Stomach (tissue), 9 donors: ENCODE data around the gene ITPKB. TPM values are rescaled to one million over a fixed set of nuclear protein-coding genes. Genes with fewer than 3 reads are reported as not detected.

Source experiments
- DNase-seq, 2 donors: peaks; one replicate each; pipeline versions ENCODE4 v3.0.0 to v3.0.0-alpha.2; 2013 to 2019
- H3K27ac ChIP-seq, 5 donors: fragments of 200-600 bp in 4 of 5; sonication (generic) in 4 of 5; one replicate each; pipeline ENCODE4 v1.5.1; 2013 to 2019; ENCODE audit warnings: mild to moderate bottlenecking in 1 of 5, moderate library complexity in 1 of 5
- H3K27me3 ChIP-seq, 3 donors: fragments of 200-600 bp; sonication (generic); one replicate each; pipeline ENCODE4 v1.5.1; 2017 to 2019; ENCODE audit warnings: mixed run types in 1 of 3
- H3K36me3 ChIP-seq, 4 donors: fragments of 200-600 bp; sonication (generic); 1 replicate in 3 of 4; 2 replicates in 1 of 4; pipeline ENCODE4 v1.5.1; 2016 to 2019
- H3K4me1 ChIP-seq, 4 donors: fragments of 200-600 bp; sonication (generic); one replicate each; pipeline ENCODE4 v1.5.1; 2016 to 2019
- H3K4me3 ChIP-seq, 4 donors: fragments of 200-600 bp; sonication (generic) in 3 of 4; one replicate each; pipeline ENCODE4 v1.5.1; 2016 to 2019; ENCODE audit warnings: mild to moderate bottlenecking in 1 of 4
- H3K9me3 ChIP-seq, 4 donors: fragments of 200-600 bp; sonication (generic); one replicate each; pipeline ENCODE4 v1.5.1; 2016 to 2019
- EP300 ChIP-seq: sonication (generic); formaldehyde crosslinking; IDR thresholded peaks from one replicate; pipeline ENCODE4 v1.6.1; 2017; ENCODE audit warnings: antibody characterized with exemption
- POLR2A ChIP-seq, 4 donors: fragments of 450-650 bp; IDR thresholded peaks; one replicate each; pipeline ENCODE4 v1.6.1; 2016; ENCODE audit warnings: antibody characterized with exemption in 4 of 4, control low read depth in 2 of 4, mild to moderate bottlenecking in 1 of 4, moderate library complexity in 1 of 4
- POLR2AphosphoS5 ChIP-seq, 3 donors: sonication (generic); formaldehyde crosslinking; IDR thresholded peaks; one replicate each; pipeline ENCODE4 v1.6.1; 2016; ENCODE audit warnings: antibody characterized with exemption in 3 of 3
- WGBS, 5 donors: extraction: QIAGEN DNeasy Blood & Tissue Kit in 3 of 5; methylation state at CpG; one replicate each; pipeline versions ENCODE4 v1.1.5 to v1.1.7; 2013 to 2018; 5-methylcytosine and 5-hydroxymethylcytosine counted together
- intact Hi-C: fragments of 100-400 bp; cut with DNase I; formaldehyde crosslinking; loops from one replicate; pipeline ENCODE4 v1.15.1; 2023; ENCODE audit warnings: low total_unique reads
- polyA plus RNA-seq, 3 donors: library from polyadenylated mRNA; stranded (reverse); fragments of 200-250 nt; gene quantifications; one replicate each; pipeline ENCODE4 v1.2.3, GENCODE V29; 2013
- total RNA-seq, 5 donors: library from RNA; depleted of rRNA; stranded (reverse); fragments of >200 nt; gene quantifications; one replicate each; pipeline versions ENCODE4 v1.1.0 to v1.2.3, GENCODE V29; 2014 to 2016
- TF ChIP-seq, protein P1 (sequence below), 7 experiments: fragments of 450-650 bp in 4 of 7; fragments of 200-600 bp in 3 of 7; sonication (generic) in 3 of 7; IDR thresholded peaks; one replicate each; pipeline ENCODE4 v1.5.1; 2016 to 2019; ENCODE audit warnings: antibody characterized with exemption in 7 of 7, control low read depth in 2 of 7, mild to moderate bottlenecking in 1 of 7
- donor health status: healthy with polysubstance abuse.
- donor health status: Bipolar disorder and iron deficiency.
- donor health status: healthy.

The ITPKB gene
- total and polyA plus RNA-seq, 8 donors: 3.8 to 38.8 (median 19.1) TPM

- peak overlapping the region in 1 of 5 donors; percentile 38 for H3K27ac ChIP-seq
Measured at GRCh38 chr1:226662642-226663326, 76.3 kb downstream of the ITPKB start.

GRCh38 chr1:226661965-226662364 is 77.1 kb downstream of the ITPKB start:
- H3K36me3 ChIP-seq: no peaks in the 10 kb centered on the region
- no peaks in the 10 kb centered on the region for H3K27me3 ChIP-seq
- no peak overlapping the region for H3K4me3 ChIP-seq
- peak in 1 of 2 donors; percentile 59 for DNase-seq
- peaks cover 0 to 100% (median 85%) of the 10 kb centered on the region in 4 donors for H3K4me1 ChIP-seq
- TF ChIP-seq POLR2AphosphoS5 (IDR thresholded peaks at IDR 0.05) (no peak), POLR2A (IDR thresholded peaks at IDR 0.05) (no peak), EP300 (no peak)
- TF ChIP-seq, protein P1, sequence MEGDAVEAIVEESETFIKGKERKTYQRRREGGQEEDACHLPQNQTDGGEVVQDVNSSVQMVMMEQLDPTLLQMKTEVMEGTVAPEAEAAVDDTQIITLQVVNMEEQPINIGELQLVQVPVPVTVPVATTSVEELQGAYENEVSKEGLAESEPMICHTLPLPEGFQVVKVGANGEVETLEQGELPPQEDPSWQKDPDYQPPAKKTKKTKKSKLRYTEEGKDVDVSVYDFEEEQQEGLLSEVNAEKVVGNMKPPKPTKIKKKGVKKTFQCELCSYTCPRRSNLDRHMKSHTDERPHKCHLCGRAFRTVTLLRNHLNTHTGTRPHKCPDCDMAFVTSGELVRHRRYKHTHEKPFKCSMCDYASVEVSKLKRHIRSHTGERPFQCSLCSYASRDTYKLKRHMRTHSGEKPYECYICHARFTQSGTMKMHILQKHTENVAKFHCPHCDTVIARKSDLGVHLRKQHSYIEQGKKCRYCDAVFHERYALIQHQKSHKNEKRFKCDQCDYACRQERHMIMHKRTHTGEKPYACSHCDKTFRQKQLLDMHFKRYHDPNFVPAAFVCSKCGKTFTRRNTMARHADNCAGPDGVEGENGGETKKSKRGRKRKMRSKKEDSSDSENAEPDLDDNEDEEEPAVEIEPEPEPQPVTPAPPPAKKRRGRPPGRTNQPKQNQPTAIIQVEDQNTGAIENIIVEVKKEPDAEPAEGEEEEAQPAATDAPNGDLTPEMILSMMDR (IDR thresholded peaks at IDR 0.05): no peak
- WGBS, 5 donors: 47 to 66% (median 58%) methylated on average over 5 to 6 of the region's 6 CpGs
- peak overlapping the region in 1 of 5 donors; percentile 21 for H3K27ac ChIP-seq
- intact Hi-C loops: no loop called here
- no peaks in the 10 kb centered on the region for H3K9me3 ChIP-seq

More at GRCh38 chr1:226662642-226663326, 76.3 kb downstream of the ITPKB start:
- no peaks in the 10 kb centered on the region for H3K9me3 ChIP-seq
- peaks cover 0 to 100% (median 81%) of the 10 kb centered on the region in 4 donors for H3K4me1 ChIP-seq
- H3K4me3 ChIP-seq: no peak overlapping the region
- DNase-seq: peak; percentile 59 to 82
- TF ChIP-seq EP300: peak; percentile 64
- TF ChIP-seq, protein P1 (IDR thresholded peaks at IDR 0.05): no peak
- TF ChIP-seq POLR2AphosphoS5 (IDR thresholded peaks at IDR 0.05): peak; percentile 31 to 87 (median 34)
- WGBS, 5 donors: 36 to 69% (median 44%) methylated on average over 13 of the region's 13 CpGs
- intact Hi-C loops: no loop called here
- H3K36me3 ChIP-seq: no peaks in the 10 kb centered on the region
- H3K27me3 ChIP-seq: no peaks in the 10 kb centered on the region

- no peak for DNase-seq
- Histone ChIP-seq H3K4me3 (no peak overlapping the region), H3K9me3 (no peaks in the 10 kb centered on the region), H3K27me3 (no peaks in the 10 kb centered on the region), H3K4me1 (peaks cover 0 to 100% (median 91%) of the 10 kb centered on the region in 4 donors), H3K36me3 (no peaks in the 10 kb centered on the region), H3K27ac (peak overlapping the region in 1 of 5 donors; percentile 34)
- WGBS, 5 donors: 64 to 83% (median 77%) methylated on average over 2 of the region's 2 CpGs
- intact Hi-C loops: no loop called here
- TF ChIP-seq POLR2AphosphoS5 (IDR thresholded peaks at IDR 0.05): no peak
- TF ChIP-seq POLR2A (IDR thresholded peaks at IDR 0.05): no peak
- TF ChIP-seq, protein P1 (IDR thresholded peaks at IDR 0.05): no peak
- TF ChIP-seq EP300: no peak
Measured at GRCh38 chr1:226661271-226661670, 77.8 kb downstream of the ITPKB start.

- Histone ChIP-seq H3K27ac (peak overlapping the region in 1 of 5 donors; percentile 34), H3K4me1 (peaks cover 0 to 100% (median 97%) of the 10 kb centered on the region in 4 donors)
Measured at GRCh38 chr1:226660410-226661182, 78.5 kb downstream of the ITPKB start.

More at GRCh38 chr1:226660410-226661182, 78.5 kb downstream of the ITPKB start:
- DNase-seq: peak in 1 of 2 donors; percentile 51
- TF ChIP-seq POLR2A (IDR thresholded peaks at IDR 0.05) (no peak), EP300 (no peak), POLR2AphosphoS5 (IDR thresholded peaks at IDR 0.05) (peak in 2 of 3 donors; percentile 1 to 10)
- TF ChIP-seq, protein P1 (IDR thresholded peaks at IDR 0.05): no peak
- WGBS, 5 donors: 63 to 78% (median 74%) methylated on average over 17 of the region's 17 CpGs
- intact Hi-C loops: no loop called here
- no peak overlapping the region for H3K4me3 ChIP-seq
- H3K36me3 ChIP-seq: no peaks in the 10 kb centered on the region
- no peaks in the 10 kb centered on the region for H3K27me3 ChIP-seq
- H3K9me3 ChIP-seq: no peaks in the 10 kb centered on the region
